Endothelial cell of umbilical vein (primary cell): ENCODE measurements around the gene CCDC102B. TPM values are rescaled to one million over a fixed set of nuclear protein-coding genes. Genes with fewer than 3 reads are reported as not detected.

Source experiments
- BruUV-seq: library from RNA; stranded (reverse); fragments of 400-500 nt; replicated peaks from 2 replicates; lab custom pipeline; 2021; lab: Mats Ljungman, UMichigan
- CTCF ChIA-PET: fragments of 300-600, 350-600 bp; sonication (Branson Sonifier 250); formaldehyde crosslinking; loops from one replicate; lab custom pipeline; 2021; ENCODE audit warnings: antibody characterized with exemption, inconsistent platforms; lab: Charles Lee
- POLR2A ChIA-PET: fragments of 300-600, 350-600 bp; sonication (Branson Sonifier 250); formaldehyde crosslinking; loops from one replicate; lab custom pipeline; 2021; ENCODE audit warnings: antibody characterized with exemption, inconsistent platforms; lab: Charles Lee
- DNase-seq: peaks from one replicate; pipeline ENCODE4 v3.0.0-alpha.2; 2011; ENCODE audit warnings: low read depth, low spot score
- FAIRE-seq: peaks from 2 replicates; lab custom pipeline; 2011; peaks lifted over from hg19 to GRCh38; lab: Jason Lieb, UNC
- H2AFZ ChIP-seq: 2 replicates; pipeline ENCODE4 v1.6.0; 2012; ENCODE audit warnings: low read depth, low read length, control low read depth, inconsistent platforms
- H3K27ac ChIP-seq: 2 replicates; pipeline ENCODE4 v1.5.1; 2011; ENCODE audit warnings: low read depth, mild to moderate bottlenecking, control low read depth, low read length, moderate library complexity; ENCODE audit not compliant: insufficient read depth
- H3K27me3 ChIP-seq, 2 experiments: 2 replicates each; pipeline versions ENCODE4 v1.6.0 to v1.6.1; 2011; ENCODE audit warnings: low read length in 2 of 2, mixed read lengths in 1 of 2; ENCODE audit not compliant: control insufficient read depth in 2 of 2, insufficient read depth in 2 of 2
- H3K36me3 ChIP-seq, 2 experiments: 2 replicates in 1 of 2; 3 replicates in 1 of 2; pipeline ENCODE4 v1.5.1; 2011; ENCODE audit warnings: low read length in 2 of 2, mild to moderate bottlenecking in 1 of 2, moderate library complexity in 1 of 2; ENCODE audit not compliant: control insufficient read depth in 2 of 2, insufficient read depth in 2 of 2; ENCODE audit errors: extremely low read depth in 1 of 2
- H3K4me1 ChIP-seq: 3 replicates; pipeline ENCODE4 v1.5.1; 2011; ENCODE audit warnings: mild to moderate bottlenecking, low read length; ENCODE audit not compliant: control insufficient read depth, insufficient read depth; ENCODE audit errors: extremely low read depth
- H3K4me2 ChIP-seq: 2 replicates; pipeline ENCODE4 v1.6.1; 2011; ENCODE audit warnings: low read length, control low read depth, mixed read lengths; ENCODE audit not compliant: insufficient read depth
- H3K4me3 ChIP-seq, 3 experiments: fragments of 200-600 bp in 1 of 3; sonication (generic), shearing (Covaris generic) in 1 of 3; replicated peaks in 1 of 3; 2 replicates each; pipeline ENCODE4 v1.5.1; 2011 to 2016; ENCODE audit warnings: control low read depth in 3 of 3, low read length in 3 of 3, mild to moderate bottlenecking in 2 of 3, inconsistent platforms in 1 of 3, low read depth in 1 of 3, moderate library complexity in 1 of 3; ENCODE audit not compliant: insufficient read depth in 1 of 3
- H3K79me2 ChIP-seq: 2 replicates; pipeline ENCODE4 v1.6.0; 2012; ENCODE audit warnings: low read length, inconsistent platforms; ENCODE audit not compliant: control insufficient read depth, insufficient read depth
- H3K9ac ChIP-seq: replicated peaks from 2 replicates; pipeline ENCODE3; 2011; ENCODE audit warnings: low read length, control low read depth; ENCODE audit not compliant: insufficient read depth; ENCODE audit errors: extremely low read depth
- H3K9me1 ChIP-seq: replicated peaks from 3 replicates; pipeline ENCODE4 v1.6.0; 2011; ENCODE audit warnings: mild to moderate bottlenecking, low read length; ENCODE audit not compliant: control insufficient read depth, insufficient read depth; ENCODE audit errors: extremely low read depth
- H3K9me3 ChIP-seq: replicated peaks from 2 replicates; pipeline ENCODE4 v1.5.1; 2012; ENCODE audit warnings: low read length, inconsistent platforms; ENCODE audit not compliant: control insufficient read depth, insufficient read depth
- H4K20me1 ChIP-seq: replicated peaks from 2 replicates; pipeline ENCODE3; 2011; ENCODE audit warnings: mild to moderate bottlenecking, low read length; ENCODE audit not compliant: control insufficient read depth, insufficient read depth; ENCODE audit errors: extremely low read depth
- EZH2 ChIP-seq: IDR thresholded peaks from 2 replicates; pipeline ENCODE4 v1.6.1; 2012; ENCODE audit warnings: borderline replicate concordance, low read depth, mild to moderate bottlenecking, moderate library complexity, low read length, inconsistent platforms; ENCODE audit not compliant: severe bottlenecking
- GATA2 ChIP-seq: IDR thresholded peaks from 2 replicates; pipeline ENCODE4 v1.7.0; 2011; ENCODE audit warnings: low read depth, mild to moderate bottlenecking, moderate library complexity, mixed read lengths, low read length; ENCODE audit not compliant: insufficient read length, insufficient read depth
- JUN ChIP-seq: IDR thresholded peaks from 2 replicates; pipeline ENCODE4 v1.6.1; 2011; ENCODE audit warnings: borderline replicate concordance, low read depth; ENCODE audit not compliant: insufficient read length, insufficient read depth
- MYC ChIP-seq: IDR thresholded peaks from one replicate; pipeline ENCODE4 v1.6.1; 2011; ENCODE audit warnings: mild to moderate bottlenecking, low read depth, low read length
- POLR2A ChIP-seq: IDR thresholded peaks from 2 replicates; pipeline ENCODE4 v1.6.1; 2012; ENCODE audit warnings: low read depth, mild to moderate bottlenecking, control low read depth, low read length
- POLR2AphosphoS5 ChIP-seq: IDR thresholded peaks from 2 replicates; pipeline ENCODE4 v1.6.1; 2012; ENCODE audit warnings: low read depth, mild to moderate bottlenecking, control low read depth, low read length, moderate library complexity; ENCODE audit not compliant: insufficient read depth
- dilution Hi-C: fragments of 300-500 bp; cut with MboI; formaldehyde crosslinking; loops from one replicate; pipeline ENCODE4 v1.15.0; 2019; ENCODE audit warnings: low sequenced_read_pairs; ENCODE audit not compliant: extremely low pct_ligation_motif_present
- intact Hi-C: fragments of 100-400 bp; cut with micrococcal nuclease; formaldehyde crosslinking; loops from one replicate; pipeline ENCODE4 v1.10.0; 2022
- polyA plus RNA-seq, 4 experiments: library from polyadenylated mRNA; depleted of rRNA in 3 of 4; stranded (reverse) in 3 of 4; unstranded in 1 of 4; fragments of >200 nt; gene quantifications; 2 replicates each; pipeline versions ENCODE4 v1.2.1 to v1.2.3, GENCODE V29; 2011 to 2012; ENCODE audit warnings: missing spikeins in 1 of 4
- total RNA-seq: library from RNA; stranded (reverse); gene quantifications from 2 replicates; pipeline ENCODE4 v1.2.3, GENCODE V29; 2021
- TF ChIP-seq, protein P1 (sequence below), 2 donors: IDR thresholded peaks; 1 replicate in 1 of 2; 2 replicates in 1 of 2; pipeline ENCODE4 v1.5.1; 2011; ENCODE audit warnings: low read length in 2 of 2, mild to moderate bottlenecking in 2 of 2, moderate library complexity in 2 of 2, control low read depth in 1 of 2, inconsistent platforms in 1 of 2, low read depth in 1 of 2; ENCODE audit not compliant: insufficient read depth in 1 of 2; ENCODE audit errors: extremely low read depth in 1 of 2
- TF ChIP-seq, protein P2 (sequence below): IDR thresholded peaks from 2 replicates; pipeline ENCODE4 v1.6.1; 2011; ENCODE audit not compliant: insufficient read depth, insufficient read length

CCDC102B gene
- total and polyA plus RNA-seq, 2 donors (not counting 3 experiments of a cell fraction or from before 2014, with no cell fraction given) = 0.21 to 0.62 TPM

DNA sequence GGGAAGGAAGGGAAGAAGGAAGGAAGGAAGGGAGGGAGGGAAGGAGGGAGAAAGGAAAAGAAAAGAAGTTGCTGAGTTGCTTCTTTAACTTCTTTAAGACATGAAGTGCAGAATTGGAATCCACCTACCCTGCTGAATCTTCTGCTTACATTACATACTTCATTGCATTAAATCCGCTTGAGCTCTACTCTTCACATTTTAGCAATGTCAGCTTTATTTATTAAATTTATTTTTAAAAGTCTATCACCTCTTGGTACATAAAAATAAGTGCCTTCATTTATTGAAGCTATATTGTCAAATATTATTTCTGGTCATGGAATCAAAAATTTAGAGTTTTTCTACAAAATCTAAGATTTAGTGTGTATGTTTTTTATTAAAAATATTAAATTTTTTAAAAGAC is 284.6 kb downstream of the CCDC102B start:
- intact Hi-C loops = no loop called here
- no peak for FAIRE-seq
- no peak overlapping the region for H3K4me2 ChIP-seq
- no peak overlapping the region for H2AFZ ChIP-seq
- no peak for TF ChIP-seq POLR2AphosphoS5
- TF ChIP-seq, protein P1, sequence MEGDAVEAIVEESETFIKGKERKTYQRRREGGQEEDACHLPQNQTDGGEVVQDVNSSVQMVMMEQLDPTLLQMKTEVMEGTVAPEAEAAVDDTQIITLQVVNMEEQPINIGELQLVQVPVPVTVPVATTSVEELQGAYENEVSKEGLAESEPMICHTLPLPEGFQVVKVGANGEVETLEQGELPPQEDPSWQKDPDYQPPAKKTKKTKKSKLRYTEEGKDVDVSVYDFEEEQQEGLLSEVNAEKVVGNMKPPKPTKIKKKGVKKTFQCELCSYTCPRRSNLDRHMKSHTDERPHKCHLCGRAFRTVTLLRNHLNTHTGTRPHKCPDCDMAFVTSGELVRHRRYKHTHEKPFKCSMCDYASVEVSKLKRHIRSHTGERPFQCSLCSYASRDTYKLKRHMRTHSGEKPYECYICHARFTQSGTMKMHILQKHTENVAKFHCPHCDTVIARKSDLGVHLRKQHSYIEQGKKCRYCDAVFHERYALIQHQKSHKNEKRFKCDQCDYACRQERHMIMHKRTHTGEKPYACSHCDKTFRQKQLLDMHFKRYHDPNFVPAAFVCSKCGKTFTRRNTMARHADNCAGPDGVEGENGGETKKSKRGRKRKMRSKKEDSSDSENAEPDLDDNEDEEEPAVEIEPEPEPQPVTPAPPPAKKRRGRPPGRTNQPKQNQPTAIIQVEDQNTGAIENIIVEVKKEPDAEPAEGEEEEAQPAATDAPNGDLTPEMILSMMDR (IDR thresholded peaks at IDR 0.05; ENCODE audit: extremely low read depth in 1 of 2, insufficient read depth in 1 of 2, low read depth in 1 of 2, low read length in 2 of 2) = no peak
- no peak for TF ChIP-seq EZH2
- TF ChIP-seq GATA2 = no peak
- TF ChIP-seq, protein P2, sequence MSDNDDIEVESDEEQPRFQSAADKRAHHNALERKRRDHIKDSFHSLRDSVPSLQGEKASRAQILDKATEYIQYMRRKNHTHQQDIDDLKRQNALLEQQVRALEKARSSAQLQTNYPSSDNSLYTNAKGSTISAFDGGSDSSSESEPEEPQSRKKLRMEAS = no peak
- TF ChIP-seq POLR2A = no peak
- TF ChIP-seq MYC = no peak
- no peak for TF ChIP-seq JUN
- no peaks in the 10 kb centered on the region for H3K9me3 ChIP-seq
- ChIA-PET POLR2A (no interaction called here), CTCF (no interaction called here)
- dilution Hi-C loops = no loop called here
- H3K4me1 ChIP-seq = no peaks in the 10 kb centered on the region
- no peak overlapping the region for H3K27ac ChIP-seq
- no TSS peak for BruUV-seq
- no peaks in the 10 kb centered on the region for H4K20me1 ChIP-seq
- no peak overlapping the region for H3K4me3 ChIP-seq
- no peak for DNase-seq
- no peak overlapping the region for H3K9ac ChIP-seq
- no peaks in the 10 kb centered on the region for H3K27me3 ChIP-seq
- no peaks in the 10 kb centered on the region for H3K9me1 ChIP-seq
- H3K79me2 ChIP-seq = no peaks in the 10 kb centered on the region
- no peaks in the 10 kb centered on the region for H3K36me3 ChIP-seq
